ACC112 (cell line): ENCODE results near the gene SETD3.

Experiments used
- H2AFZ ChIP-seq: fragments of 200-600 bp; sonication (generic); one replicate; pipeline ENCODE4 v1.6.0; 2017; ENCODE audit warnings: antibody characterized with exemption, low read length; ENCODE audit not compliant: unreplicated experiment
- H3K27ac ChIP-seq: fragments of 200-600 bp; sonication (generic); 2 replicates; pipeline ENCODE4 v1.5.1; 2014; ENCODE audit warnings: low read depth, mild to moderate bottlenecking, antibody characterized with exemption, low read length, moderate library complexity
- H3K27me3 ChIP-seq: fragments of 200-600 bp; sonication (generic); 2 replicates; pipeline ENCODE4 v1.6.1; 2014; ENCODE audit warnings: mild to moderate bottlenecking, antibody characterized with exemption, low read length, moderate library complexity, mixed read lengths; ENCODE audit not compliant: insufficient read depth
- H3K36me3 ChIP-seq: fragments of 200-600 bp; sonication (generic); 2 replicates; pipeline ENCODE4 v1.6.1; 2016; ENCODE audit warnings: mild to moderate bottlenecking, antibody characterized with exemption, low read length, moderate library complexity, mixed read lengths; ENCODE audit not compliant: insufficient read depth
- H3K4me1 ChIP-seq: fragments of 200-600 bp; sonication (generic); one replicate; pipeline ENCODE4 v1.6.1; 2016; ENCODE audit warnings: low read length, mixed read lengths; ENCODE audit not compliant: insufficient read depth, unreplicated experiment, control insufficient read depth
- H3K4me3 ChIP-seq: fragments of 200-600 bp; sonication (generic); 2 replicates; pipeline ENCODE4 v1.5.1; 2014; ENCODE audit warnings: mild to moderate bottlenecking, low read depth, low read length
- H3K79me2 ChIP-seq: fragments of 200-600 bp; sonication (generic); one replicate; pipeline ENCODE4 v1.6.0; 2016; ENCODE audit warnings: low read length; ENCODE audit not compliant: control insufficient read depth, unreplicated experiment, insufficient read depth

SETD3 gene

DNA sequence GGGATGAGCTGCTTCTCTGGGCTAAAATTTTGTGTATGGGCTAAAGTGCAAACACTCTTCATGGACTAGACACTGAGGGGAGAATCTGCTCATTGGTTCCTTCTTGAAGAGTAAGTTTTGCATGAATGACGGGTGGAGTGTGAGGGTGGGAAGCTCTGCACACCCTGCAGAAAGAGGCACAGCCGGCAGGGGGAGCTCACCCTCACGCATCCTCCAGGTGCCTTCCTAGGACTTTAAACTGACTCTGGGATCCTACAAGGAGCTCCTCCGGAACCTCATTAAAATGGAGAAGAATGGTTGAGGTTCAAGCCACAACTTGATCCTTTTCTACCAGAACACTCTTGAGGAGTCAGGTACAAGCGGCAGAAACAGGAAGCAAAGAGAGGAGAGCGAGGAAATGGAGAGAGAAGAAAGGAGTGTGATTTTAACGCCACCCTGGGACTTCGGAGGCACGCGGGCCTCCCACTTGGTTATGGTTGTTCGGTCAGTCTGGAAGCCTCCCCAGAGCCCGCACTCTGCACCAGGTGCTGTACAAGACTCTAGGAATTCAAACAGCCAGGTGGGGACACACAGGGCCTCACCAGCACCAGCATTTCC lies 87.5 kb downstream of the SETD3 start:
- Histone ChIP-seq H2AFZ (no peak overlapping the region), H3K36me3 (no peaks in the 10 kb centered on the region), H3K4me3 (no peak overlapping the region), H3K27me3 (no peaks in the 10 kb centered on the region), H3K79me2 (no peaks in the 10 kb centered on the region), H3K27ac (no peak overlapping the region), H3K4me1 (no peaks in the 10 kb centered on the region)

DNA sequence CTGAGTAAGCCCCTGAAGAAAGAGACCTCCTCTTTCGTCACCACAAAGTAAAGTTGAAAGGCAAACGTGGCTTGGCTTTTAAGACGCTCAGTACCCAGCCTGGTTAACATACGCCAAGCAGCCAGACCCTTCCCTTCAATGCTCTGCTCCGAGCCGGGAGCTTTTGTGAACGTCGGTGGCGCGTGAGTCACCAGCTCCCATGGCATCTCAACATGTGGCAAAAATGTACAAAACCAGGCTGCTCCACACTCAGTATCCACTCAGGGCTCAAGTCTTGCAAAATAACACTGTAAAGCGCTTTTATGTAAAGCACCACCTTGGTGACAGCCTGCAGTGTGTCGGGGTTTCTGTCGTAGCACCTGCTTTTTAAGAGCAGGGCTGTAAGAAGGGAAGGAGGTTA lies 89.0 kb downstream of the SETD3 start:
- Histone ChIP-seq H3K4me1 (no peaks in the 10 kb centered on the region), H2AFZ (no peak overlapping the region), H3K36me3 (no peaks in the 10 kb centered on the region), H3K27ac (no peak overlapping the region), H3K27me3 (peaks cover 2% of the 10 kb centered on the region; the same call in 1 of the 2 replicates), H3K4me3 (no peak overlapping the region), H3K79me2 (no peaks in the 10 kb centered on the region)

DNA sequence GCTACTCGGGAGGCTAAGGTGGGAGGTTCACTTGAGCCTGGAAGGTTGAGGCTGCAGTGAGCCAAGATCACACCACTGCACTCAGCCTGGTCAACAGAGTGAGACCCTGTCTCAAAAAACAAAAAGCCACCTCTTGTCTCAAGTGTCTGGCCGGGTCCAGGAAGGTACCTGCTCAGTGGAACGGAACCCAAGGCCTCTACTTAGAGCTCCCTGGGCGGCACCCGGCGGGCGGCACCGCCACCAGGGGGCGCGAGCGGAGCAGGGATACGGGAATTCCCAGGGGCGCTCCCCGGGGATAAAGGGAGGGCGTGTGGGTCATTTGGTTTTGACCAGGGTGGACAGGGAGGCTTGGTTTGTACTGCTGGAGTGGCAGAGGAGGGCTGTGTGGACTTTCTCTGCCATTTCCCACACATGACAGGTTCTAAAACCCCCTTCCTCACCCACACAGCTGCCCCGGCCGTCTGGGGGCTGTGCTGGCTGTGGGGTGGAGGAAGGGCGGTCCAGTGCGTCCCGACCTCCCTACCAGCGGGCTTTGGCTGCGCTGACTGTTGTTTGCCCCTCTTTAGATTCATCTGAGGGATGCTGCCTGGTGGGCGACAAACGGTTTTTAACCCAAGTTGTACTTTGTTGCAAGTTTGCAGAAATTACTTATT lies 91.4 kb downstream of the SETD3 start:
- Histone ChIP-seq H3K79me2 (no peaks in the 10 kb centered on the region), H3K4me1 (no peaks in the 10 kb centered on the region), H3K27me3 (peaks cover 26% of the 10 kb centered on the region), H2AFZ (no peak overlapping the region), H3K27ac (no peak overlapping the region), H3K4me3 (peak overlapping the region; percentile 44; the same call in 1 of the 2 replicates), H3K36me3 (no peaks in the 10 kb centered on the region)

- no peaks in the 10 kb centered on the region for H3K36me3 ChIP-seq
- peaks cover 36% of the 10 kb centered on the region for H3K27me3 ChIP-seq
- no peak overlapping the region for H3K27ac ChIP-seq
- H3K79me2 ChIP-seq: no peaks in the 10 kb centered on the region
- H3K4me1 ChIP-seq: no peaks in the 10 kb centered on the region
- no peak overlapping the region for H3K4me3 ChIP-seq
- no peak overlapping the region for H2AFZ ChIP-seq
Observed at GRCh38 chr14:99388286-99388685, 92.4 kb downstream of the SETD3 start.

DNA sequence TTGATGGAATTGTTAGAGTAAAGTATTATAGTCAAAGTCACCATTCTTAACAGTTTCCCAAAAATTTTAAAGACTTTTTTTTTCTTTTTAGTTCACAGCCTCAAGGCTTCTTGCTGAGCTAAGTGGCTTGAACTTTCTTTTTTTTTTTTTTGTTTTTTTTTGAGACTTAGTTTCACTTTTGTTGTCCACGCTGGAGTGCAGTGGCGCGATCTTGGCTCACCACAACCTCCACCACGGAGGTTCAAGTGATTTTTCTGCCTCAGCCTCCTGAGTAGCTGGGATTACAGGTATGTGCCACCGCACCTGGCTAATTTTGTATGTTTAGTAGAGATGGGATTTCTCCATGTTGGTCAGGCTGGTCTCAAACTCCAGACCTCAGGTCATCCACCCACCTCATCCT lies 92.8 kb downstream of the SETD3 start:
- H3K4me1 ChIP-seq: no peaks in the 10 kb centered on the region
- H3K79me2 ChIP-seq: no peaks in the 10 kb centered on the region
- peaks cover 36% of the 10 kb centered on the region for H3K27me3 ChIP-seq
- no peak overlapping the region for H3K4me3 ChIP-seq
- no peak overlapping the region for H3K27ac ChIP-seq
- no peak overlapping the region for H2AFZ ChIP-seq
- H3K36me3 ChIP-seq: no peaks in the 10 kb centered on the region

GRCh38 chr14:99384450-99385417 lies 95.9 kb downstream of the SETD3 start:
- H3K79me2 ChIP-seq: no peaks in the 10 kb centered on the region
- no peak overlapping the region for H3K27ac ChIP-seq
- no peak overlapping the region for H3K4me3 ChIP-seq
- H2AFZ ChIP-seq: no peak overlapping the region
- H3K27me3 ChIP-seq: peaks cover 36% of the 10 kb centered on the region
- H3K4me1 ChIP-seq: peaks cover 3% of the 10 kb centered on the region
- no peaks in the 10 kb centered on the region for H3K36me3 ChIP-seq

DNA sequence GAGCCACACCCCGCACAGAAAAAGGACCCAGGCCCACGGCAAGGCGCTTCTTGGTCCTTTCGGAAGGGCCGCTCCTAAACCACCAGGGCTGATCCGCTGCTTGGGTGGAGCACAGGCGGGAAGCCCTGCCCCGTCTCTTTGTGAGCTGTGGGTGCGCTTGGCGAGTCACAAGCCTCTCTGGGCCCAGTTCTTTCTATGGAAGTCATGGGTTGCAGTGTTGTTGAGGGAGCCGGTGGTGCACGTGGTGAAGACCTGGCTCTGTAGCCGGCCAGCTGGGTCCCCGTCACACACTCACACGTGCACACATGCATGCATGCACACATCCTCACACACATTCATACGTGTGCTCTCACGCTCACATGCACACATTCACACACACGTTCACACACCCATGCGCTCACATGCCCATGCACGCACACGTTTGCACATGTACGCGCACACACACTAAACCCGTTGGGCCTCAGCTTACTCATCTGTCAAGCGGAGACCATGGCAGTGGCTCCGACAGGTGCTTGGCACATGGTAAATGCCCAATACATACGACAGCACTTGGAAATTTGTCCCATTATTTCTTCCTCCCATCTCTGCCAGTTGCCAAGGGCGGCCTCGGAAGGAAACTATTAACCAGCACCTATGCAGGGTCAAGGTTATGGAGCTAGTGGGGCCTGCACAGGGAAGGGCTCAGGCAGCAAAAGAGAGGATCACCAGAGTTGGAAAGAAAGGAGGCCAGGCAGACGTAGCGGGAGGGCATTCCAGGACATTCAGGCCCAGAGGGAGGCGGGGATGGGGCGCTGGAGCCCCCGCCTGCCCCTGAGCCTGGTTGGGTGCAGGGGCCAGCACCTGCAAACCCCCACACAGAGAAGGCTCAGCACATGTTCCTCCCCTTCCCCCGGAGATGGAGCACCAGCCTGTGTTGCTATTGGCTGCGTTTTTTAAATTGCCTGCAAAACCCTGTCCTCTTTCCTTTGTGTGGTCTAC lies 96.9 kb downstream of the SETD3 start:
- no peak overlapping the region for H3K27ac ChIP-seq
- no peaks in the 10 kb centered on the region for H3K79me2 ChIP-seq
- H3K4me1 ChIP-seq: peaks cover 5% of the 10 kb centered on the region
- no peak overlapping the region for H2AFZ ChIP-seq
- H3K4me3 ChIP-seq: no peak overlapping the region
- H3K27me3 ChIP-seq: peaks cover 36% of the 10 kb centered on the region
- H3K36me3 ChIP-seq: no peaks in the 10 kb centered on the region

DNA sequence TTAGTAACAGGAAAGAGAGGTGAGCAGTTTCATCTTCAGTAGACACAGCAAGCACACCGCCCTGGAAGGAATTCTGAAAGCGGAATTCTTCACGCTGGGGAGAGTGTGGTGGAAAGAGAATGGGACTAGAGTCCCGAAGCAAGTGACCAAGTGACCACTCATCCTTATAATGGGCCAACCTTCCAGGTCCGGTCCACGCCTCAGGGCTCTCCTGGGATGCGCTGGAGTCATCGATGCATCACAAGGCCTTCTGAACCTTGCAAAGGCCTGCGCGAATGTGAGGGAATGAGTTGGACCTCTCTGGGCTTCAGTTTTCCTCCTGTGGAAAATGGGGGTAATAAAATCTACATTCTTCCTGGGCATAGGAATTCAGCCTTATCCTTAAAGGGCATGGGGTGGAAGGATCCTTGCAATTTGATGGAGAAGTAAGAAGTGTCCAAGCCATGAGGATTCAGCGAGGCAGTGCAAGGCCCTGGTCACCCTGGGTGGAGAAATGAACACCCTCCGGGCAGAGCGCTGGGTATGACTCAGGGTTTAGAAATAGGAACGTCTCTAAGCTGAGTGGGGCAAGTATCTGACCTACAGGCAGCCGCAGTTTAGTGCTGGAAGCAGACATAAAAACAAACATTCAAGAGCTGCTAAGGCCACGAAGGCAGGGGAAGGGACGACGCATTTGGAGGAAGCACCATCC lies 97.7 kb downstream of the SETD3 start:
- Histone ChIP-seq H3K27ac (no peak overlapping the region), H3K27me3 (peaks cover 36% of the 10 kb centered on the region), H3K4me1 (peaks cover 9% of the 10 kb centered on the region), H3K79me2 (no peaks in the 10 kb centered on the region), H3K36me3 (no peaks in the 10 kb centered on the region), H2AFZ (no peak overlapping the region), H3K4me3 (no peak overlapping the region)

GRCh38 chr14:99382071-99382470 lies 98.6 kb downstream of the SETD3 start:
- H3K36me3 ChIP-seq: no peaks in the 10 kb centered on the region
- H3K27ac ChIP-seq: no peak overlapping the region
- H3K4me3 ChIP-seq: no peak overlapping the region
- H2AFZ ChIP-seq: no peak overlapping the region
- H3K4me1 ChIP-seq: peaks cover 9% of the 10 kb centered on the region
- H3K79me2 ChIP-seq: no peaks in the 10 kb centered on the region
- peaks cover 36% of the 10 kb centered on the region for H3K27me3 ChIP-seq
